ENCODE data around the gene CYP4F2. TPM values are rescaled to one million over a fixed set of nuclear protein-coding genes. Genes with fewer than 3 reads are reported as not detected.

The CYP4F2 gene
- polyA plus RNA-seq, 1 of the 3 experiments (the other 2 are of a cell fraction) = not detected

GRCh38 chr19:15935167-15935702, 37.4 kb upstream of the CYP4F2 start:
- Histone ChIP-seq H2AFZ (ENCODE audit: low read depth) (no peak overlapping the region), H3K79me2 (ENCODE audit: insufficient read depth) (no peaks in the 10 kb centered on the region), H3K27me3 (ENCODE audit: insufficient read depth) (no peaks in the 10 kb centered on the region; the same call in 1 of the 2 replicates), H4K20me1 (ENCODE audit: insufficient read depth) (no peaks in the 10 kb centered on the region), H3F3A (replicated peaks; ENCODE audit: insufficient read depth) (no peaks in the 10 kb centered on the region), H3K36me3 (replicated peaks in 1 of 2; ENCODE audit: control insufficient read depth in 1 of 2, insufficient read depth in 2 of 2, low read length in 1 of 2) (no peaks in the 10 kb centered on the region), H3K9me2 (no peaks in the 10 kb centered on the region), H3K4me1 (ENCODE audit: control insufficient read depth in 1 of 2, insufficient read depth in 2 of 2, low read depth in 1 of 2, low read length in 1 of 2) (no peaks in the 10 kb centered on the region), H3K9ac (no peak overlapping the region), H3K4me3 (ENCODE audit: low read depth in 2 of 2, low read length in 1 of 2) (no peak overlapping the region), H3K4me2 (no peak overlapping the region), H3K27ac (ENCODE audit: low read depth in 2 of 2, low read length in 1 of 2) (no peak overlapping the region), H3K9me3 (no peaks in the 10 kb centered on the region)
- WGBS (ENCODE audit: low lambda C conversion rate) = 3% methylated on average over 3 of the region's 3 CpGs
- no peak for DNase-seq
- POLR2A ChIA-PET = no interaction called here
- TF ChIP-seq RCOR1 (IDR thresholded peaks at IDR 0.05; ENCODE audit: low read length) (no peak), EP300 (IDR thresholded peaks at IDR 0.05; ENCODE audit: borderline replicate concordance in 1 of 2, low read depth in 1 of 2, low read length in 1 of 2) (no peak), CTCF (IDR thresholded peaks at IDR 0.05) (no peak), ELF1 (IDR thresholded peaks at IDR 0.05) (no peak), YY1 (IDR thresholded peaks at IDR 0.05; ENCODE audit: low read depth) (no peak), MXI1 (IDR thresholded peaks at IDR 0.05; ENCODE audit: low read depth, low read length) (no peak), USF1 (IDR thresholded peaks at IDR 0.05; ENCODE audit: borderline replicate concordance, low read depth) (no peak), POLR2AphosphoS5 (IDR thresholded peaks at IDR 0.05; ENCODE audit: low read depth, low read length) (no peak), ZBTB33 (IDR thresholded peaks at IDR 0.05; ENCODE audit: borderline replicate concordance, low read depth) (no peak), MEF2A (IDR thresholded peaks at IDR 0.05; ENCODE audit: borderline replicate concordance, low read depth) (no peak), NFIC (IDR thresholded peaks at IDR 0.05; ENCODE audit: borderline replicate concordance) (no peak), REST (IDR thresholded peaks at IDR 0.05; ENCODE audit: low read depth, low read length) (no peak), CHD2 (IDR thresholded peaks at IDR 0.05; ENCODE audit: low read length, partially characterized antibody) (no peak), USF2 (IDR thresholded peaks at IDR 0.05; ENCODE audit: borderline replicate concordance, low read depth, low read length) (no peak), FOSL2 (IDR thresholded peaks at IDR 0.05; ENCODE audit: borderline replicate concordance, low read depth) (no peak), GATA2 (CRISPR knock-in tag; IDR thresholded peaks at IDR 0.05) (no peak), SIN3A (IDR thresholded peaks at IDR 0.05; ENCODE audit: borderline replicate concordance, low read depth, low read length) (no peak), RAD21 (IDR thresholded peaks at IDR 0.05; ENCODE audit: low read length) (no peak), EZH2phosphoT487 (IDR thresholded peaks at IDR 0.05; ENCODE audit: borderline replicate concordance, low read depth) (no peak)
- CTCF ChIA-PET = interaction anchor here (1.2 kb wide), 1 partner anchor 11 kb away, joined by 3 read pairs; no protein-coding TSS in a partner anchor

Data from SK-N-SH (cell line).